Memory B cell (primary cell): ENCODE measurements around the gene OSBPL1A.

Experiments
- ATAC-seq: fragments of 150-1000 bp; cut with Tn5 transposase; 2 replicates; pipeline ENCODE4 v1.10.0; 2021; ENCODE audit warnings: low read depth, mild to moderate bottlenecking, moderate library complexity
- DNase-seq, 2 donors: peaks; one replicate each; pipeline ENCODE4 v3.0.0; 2022; ENCODE audit warnings: low spot score in 2 of 2
- H3K27ac Mint-ChIP-seq: one replicate; pipeline ENCODE4 v1.8.0; 2022; ENCODE audit warnings: mild to moderate bottlenecking, moderate library complexity, mixed read lengths
- H3K27me3 Mint-ChIP-seq: one replicate; pipeline ENCODE4 v1.8.0; 2022; ENCODE audit warnings: mixed read lengths
- H3K36me3 Mint-ChIP-seq: one replicate; pipeline ENCODE4 v1.8.0; 2022; ENCODE audit warnings: mild to moderate bottlenecking, mixed read lengths
- H3K4me1 Mint-ChIP-seq: one replicate; pipeline ENCODE4 v1.8.0; 2022; ENCODE audit warnings: mixed read lengths
- H3K4me3 Mint-ChIP-seq: one replicate; pipeline ENCODE4 v1.8.0; 2022; ENCODE audit warnings: mild to moderate bottlenecking, moderate library complexity, mixed read lengths
- H3K9me3 Mint-ChIP-seq: one replicate; pipeline ENCODE4 v1.8.0; 2022; ENCODE audit warnings: mixed read lengths

The OSBPL1A gene

DNA sequence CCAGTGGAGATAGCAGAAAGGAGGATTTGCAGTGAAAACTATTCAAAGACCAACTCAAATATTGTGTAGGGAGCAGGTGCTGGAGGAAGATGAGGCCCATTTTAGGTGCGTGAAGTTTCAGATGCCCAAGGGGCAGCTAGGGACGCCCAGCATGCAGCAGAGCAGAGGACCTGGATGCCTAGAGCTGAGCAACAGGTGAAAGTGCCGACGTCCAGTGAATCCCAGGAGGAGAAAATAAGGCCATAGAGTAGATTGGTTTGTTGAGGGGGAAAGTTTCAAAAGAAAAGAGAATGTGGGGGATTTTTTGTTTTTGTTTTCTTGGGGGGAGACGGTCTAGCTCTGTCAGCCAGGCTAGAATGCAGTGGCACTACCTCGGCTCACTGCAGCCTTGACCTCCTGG, 53.1 kb downstream of the OSBPL1A start:
- Mint-ChIP-seq H3K9me3 (no peaks in the 10 kb centered on the region), H3K36me3 (no peaks in the 10 kb centered on the region), H3K4me1 (no peaks in the 10 kb centered on the region), H3K27ac (no peak overlapping the region), H3K4me3 (no peak overlapping the region), H3K27me3 (peaks cover 6% of the 10 kb centered on the region)
- no peak for ATAC-seq
- DNase-seq: no peak

DNA sequence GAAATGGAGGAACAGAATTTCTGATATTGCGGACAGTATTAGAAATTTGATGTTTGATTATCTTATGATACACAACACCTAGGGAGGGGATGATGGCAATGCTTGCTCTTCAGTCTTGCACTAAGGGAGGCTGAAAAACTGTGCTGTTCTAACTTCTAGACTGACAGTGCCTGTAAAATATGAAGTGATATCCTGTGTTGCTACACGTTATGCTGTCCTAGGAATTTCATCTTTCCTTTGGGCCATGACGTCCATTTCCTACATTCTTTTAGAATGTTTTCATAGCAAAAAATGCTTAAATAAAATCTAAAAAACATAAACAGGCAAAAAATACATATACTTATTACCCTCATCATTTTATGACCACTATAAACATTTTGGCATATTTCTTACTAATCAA, 55.3 kb downstream of the OSBPL1A start:
- no peak for ATAC-seq
- no peak overlapping the region for H3K4me3 Mint-ChIP-seq

DNA sequence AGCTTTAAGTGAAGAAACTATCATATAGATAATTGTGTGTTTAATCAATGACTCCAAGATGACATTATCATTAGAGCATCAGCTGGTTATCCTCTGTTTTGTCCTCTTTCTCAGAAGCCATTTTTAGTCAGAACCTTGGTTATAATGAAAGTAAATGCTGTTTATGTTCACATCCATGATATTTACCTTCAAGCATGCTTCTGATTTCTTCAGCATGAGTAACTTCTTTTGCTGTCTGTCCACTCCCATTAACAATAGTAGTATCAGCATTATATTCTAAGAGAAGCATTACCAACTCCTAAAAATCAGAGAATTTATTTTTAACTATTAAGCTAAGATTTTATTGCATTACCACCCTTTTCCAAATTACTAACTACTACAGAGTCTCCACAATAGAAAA, 56.3 kb downstream of the OSBPL1A start:
- Mint-ChIP-seq H3K27ac (no peak overlapping the region), H3K9me3 (no peaks in the 10 kb centered on the region), H3K4me3 (no peak overlapping the region), H3K27me3 (peaks cover 3% of the 10 kb centered on the region), H3K36me3 (no peaks in the 10 kb centered on the region), H3K4me1 (no peaks in the 10 kb centered on the region)
- no peak for DNase-seq
- ATAC-seq: no peak

More for the DNA sequence above, 55.3 kb downstream of the OSBPL1A start:
- DNase-seq: no peak
- Mint-ChIP-seq H3K27ac (no peak overlapping the region), H3K27me3 (peaks cover 3% of the 10 kb centered on the region), H3K9me3 (no peaks in the 10 kb centered on the region), H3K36me3 (no peaks in the 10 kb centered on the region), H3K4me1 (no peaks in the 10 kb centered on the region)

DNA sequence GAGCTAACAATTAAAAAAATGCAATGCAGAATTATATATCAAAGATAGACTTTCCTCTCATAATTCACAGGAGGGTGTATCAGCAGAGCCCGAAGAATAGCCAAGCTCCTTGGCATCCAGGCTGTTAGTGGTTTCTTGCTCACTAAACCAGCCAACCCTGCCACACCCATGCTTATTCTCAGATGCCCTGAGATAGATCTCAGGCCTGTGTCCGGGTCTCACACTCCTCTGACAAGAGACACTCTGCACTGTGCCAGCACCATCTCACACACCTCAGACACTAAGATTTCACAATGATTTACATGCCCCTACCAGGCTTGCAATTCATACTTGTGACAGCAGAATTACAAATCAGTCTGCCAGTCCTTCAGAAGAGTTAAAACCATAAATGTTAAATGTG, 64.5 kb downstream of the OSBPL1A start:
- no peak overlapping the region for H3K4me3 Mint-ChIP-seq
- H3K27ac Mint-ChIP-seq: no peak overlapping the region
- H3K9me3 Mint-ChIP-seq: peaks cover 2% of the 10 kb centered on the region
- H3K4me1 Mint-ChIP-seq: no peaks in the 10 kb centered on the region
- ATAC-seq: no peak
- H3K27me3 Mint-ChIP-seq: peaks cover 2% of the 10 kb centered on the region
- no peak for DNase-seq
- no peaks in the 10 kb centered on the region for H3K36me3 Mint-ChIP-seq

DNA sequence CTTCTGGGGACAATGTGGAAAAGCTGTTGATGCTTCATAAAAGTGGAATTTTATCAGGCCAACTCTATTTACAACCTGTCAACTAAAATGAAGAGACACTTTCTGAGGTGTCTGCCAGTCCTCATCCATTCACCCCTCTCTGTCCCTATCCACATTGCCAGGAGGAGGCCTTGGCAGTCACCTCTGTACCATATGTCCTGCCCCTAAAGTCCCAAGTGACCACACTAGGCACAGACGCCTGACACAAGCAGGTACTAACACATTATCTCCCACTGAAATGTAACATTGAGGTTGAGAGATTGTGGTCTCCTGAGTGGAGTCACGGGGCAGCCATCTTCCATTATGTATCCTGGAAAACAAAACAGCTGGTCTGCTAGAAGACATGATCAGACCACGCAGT, 71.4 kb downstream of the OSBPL1A start:
- no peak for DNase-seq
- no peak overlapping the region for H3K27ac Mint-ChIP-seq
- H3K9me3 Mint-ChIP-seq: no peaks in the 10 kb centered on the region

DNA sequence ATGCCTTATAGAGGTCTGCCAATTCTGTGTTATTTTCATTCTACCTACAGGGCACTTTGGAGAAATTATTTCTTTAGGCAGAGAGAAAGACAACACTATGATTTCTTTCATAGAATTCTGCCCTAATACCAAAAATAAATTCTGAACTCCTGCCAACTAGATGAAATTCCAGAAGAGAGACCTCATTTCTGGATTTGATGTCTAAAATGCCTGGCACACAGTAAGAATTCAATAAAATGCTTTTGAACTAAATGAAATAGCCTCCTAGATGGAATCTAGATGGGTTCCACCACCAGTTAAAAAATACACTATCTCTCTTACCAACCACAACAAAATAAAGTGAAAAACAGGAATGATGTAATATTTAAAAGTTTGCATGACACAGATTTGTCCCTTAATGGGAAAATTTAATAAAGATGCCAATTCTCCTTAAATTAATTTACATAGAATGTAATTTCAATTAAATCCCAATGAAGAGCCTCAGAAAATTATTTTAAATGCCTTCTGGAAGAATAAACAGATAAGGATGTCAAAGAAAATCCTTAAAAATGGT, 75.0 kb downstream of the OSBPL1A start:
- ATAC-seq: no peak
- no peak for DNase-seq
- Mint-ChIP-seq H3K27me3 (peaks cover 3% of the 10 kb centered on the region), H3K9me3 (no peaks in the 10 kb centered on the region), H3K27ac (no peak overlapping the region), H3K4me3 (no peak overlapping the region), H3K4me1 (no peaks in the 10 kb centered on the region), H3K36me3 (no peaks in the 10 kb centered on the region)

More for the DNA sequence above, 71.4 kb downstream of the OSBPL1A start:
- ATAC-seq: no peak
- Mint-ChIP-seq H3K4me1 (no peaks in the 10 kb centered on the region), H3K4me3 (no peak overlapping the region), H3K27me3 (peaks cover 4% of the 10 kb centered on the region), H3K36me3 (no peaks in the 10 kb centered on the region)

DNA sequence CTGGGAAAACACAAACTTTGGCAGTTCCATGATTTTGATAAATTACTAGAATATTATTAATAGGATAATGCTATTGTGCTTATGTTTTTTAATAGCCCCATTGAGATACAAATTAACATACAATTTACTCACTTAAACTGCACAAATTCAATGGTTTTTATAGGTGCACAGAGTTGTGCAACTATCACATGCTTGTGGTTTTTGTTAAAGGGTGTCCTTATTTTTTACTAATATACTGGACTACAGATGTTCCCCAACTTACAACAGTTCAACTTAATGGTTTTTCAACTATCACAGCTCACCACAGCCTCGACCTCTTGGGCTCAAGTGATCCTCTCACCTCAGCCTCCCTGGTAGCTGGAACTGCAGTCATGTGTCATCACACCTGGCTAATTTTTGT, 76.6 kb downstream of the OSBPL1A start:
- no peak overlapping the region for H3K27ac Mint-ChIP-seq
- no peak for DNase-seq
- ATAC-seq: no peak
- H3K9me3 Mint-ChIP-seq: no peaks in the 10 kb centered on the region
- no peaks in the 10 kb centered on the region for H3K36me3 Mint-ChIP-seq
- H3K4me1 Mint-ChIP-seq: no peaks in the 10 kb centered on the region
- peaks cover 3% of the 10 kb centered on the region for H3K27me3 Mint-ChIP-seq
- no peak overlapping the region for H3K4me3 Mint-ChIP-seq

DNA sequence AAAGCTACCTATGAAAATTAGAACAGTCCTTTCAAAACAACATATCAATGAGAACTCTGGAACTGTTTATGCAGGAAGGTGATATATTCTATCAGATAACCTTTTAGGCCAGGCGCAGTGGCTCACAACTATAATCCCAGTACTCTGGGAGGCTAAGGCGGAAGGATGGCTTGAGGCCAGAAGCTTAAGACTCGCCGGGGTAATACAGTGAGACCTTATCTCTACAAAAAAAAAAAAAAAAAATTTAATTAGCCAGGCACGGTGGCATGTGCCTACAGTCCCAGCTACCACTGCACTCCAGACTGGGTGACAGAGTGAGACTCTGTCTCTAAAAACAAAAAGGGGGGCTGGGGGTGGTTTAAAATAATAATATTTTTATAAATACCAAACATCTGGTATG, 77.9 kb downstream of the OSBPL1A start:
- Mint-ChIP-seq H3K27ac (no peak overlapping the region), H3K36me3 (no peaks in the 10 kb centered on the region), H3K27me3 (no peaks in the 10 kb centered on the region), H3K4me3 (no peak overlapping the region), H3K4me1 (no peaks in the 10 kb centered on the region), H3K9me3 (no peaks in the 10 kb centered on the region)
- ATAC-seq: no peak
- DNase-seq: no peak

DNA sequence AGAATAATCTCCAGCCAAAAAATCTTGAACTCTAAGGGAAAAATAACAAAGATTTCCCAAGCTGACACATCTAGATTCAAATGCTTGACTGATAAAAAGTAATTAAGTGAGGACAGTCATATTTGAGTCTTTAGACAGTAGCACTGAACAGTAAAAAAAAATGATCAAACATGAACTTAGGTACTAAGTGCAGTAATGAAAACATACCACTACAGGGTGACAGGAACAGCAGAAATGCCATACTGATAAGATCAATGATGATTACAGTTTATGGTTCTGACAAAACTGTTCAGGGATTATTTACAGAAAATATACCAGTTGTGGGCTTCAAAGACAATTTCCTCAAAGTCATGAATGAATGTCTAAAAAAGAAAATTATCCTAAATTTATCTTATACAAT, 80.3 kb downstream of the OSBPL1A start:
- H3K9me3 Mint-ChIP-seq: no peaks in the 10 kb centered on the region
- DNase-seq (no peak), ATAC-seq (no peak)
- H3K27ac Mint-ChIP-seq: no peak overlapping the region
- H3K4me3 Mint-ChIP-seq: no peak overlapping the region
- H3K36me3 Mint-ChIP-seq: no peaks in the 10 kb centered on the region
- no peaks in the 10 kb centered on the region for H3K27me3 Mint-ChIP-seq
- no peaks in the 10 kb centered on the region for H3K4me1 Mint-ChIP-seq

DNA sequence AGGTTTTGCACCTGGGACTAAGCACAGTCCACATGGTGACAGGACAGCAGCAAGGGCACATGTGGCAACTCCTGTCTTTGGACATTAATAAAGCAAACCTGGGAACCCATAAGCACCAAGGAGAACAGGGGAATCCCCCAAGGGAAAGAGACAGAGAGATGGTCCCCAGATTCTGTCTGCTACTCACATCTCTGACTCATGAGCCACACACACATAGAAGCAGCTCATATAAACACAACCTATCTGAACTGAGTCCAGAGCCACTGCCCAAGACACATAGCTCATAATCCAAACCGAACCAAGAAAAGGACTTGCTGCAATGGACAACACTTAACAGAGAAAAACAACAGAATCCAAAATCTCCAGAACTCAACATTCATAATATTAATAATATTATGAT, 82.5 kb downstream of the OSBPL1A start:
- H3K27me3 Mint-ChIP-seq: no peaks in the 10 kb centered on the region
- H3K36me3 Mint-ChIP-seq: no peaks in the 10 kb centered on the region
- H3K4me1 Mint-ChIP-seq: no peaks in the 10 kb centered on the region
- ATAC-seq (no peak), DNase-seq (no peak)
- no peaks in the 10 kb centered on the region for H3K9me3 Mint-ChIP-seq
- H3K27ac Mint-ChIP-seq: no peak overlapping the region
- no peak overlapping the region for H3K4me3 Mint-ChIP-seq

DNA sequence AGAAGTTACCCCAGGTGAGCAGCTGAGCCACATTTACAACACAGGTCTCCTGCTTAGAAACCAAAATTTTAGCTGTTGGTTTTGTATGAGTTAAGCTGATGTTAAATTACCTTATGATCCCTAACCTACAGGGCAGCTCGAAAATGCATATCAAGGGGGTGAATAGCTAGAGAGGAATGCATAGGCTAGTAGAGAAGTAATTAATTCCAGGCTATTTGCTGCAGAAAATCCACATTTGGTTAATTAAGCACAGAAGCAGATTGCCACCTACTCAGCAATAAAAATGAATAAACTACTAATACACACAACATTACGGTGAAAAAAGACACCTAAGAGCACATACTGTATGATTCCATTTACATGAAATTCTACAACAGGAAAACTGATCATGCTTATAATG, 91.4 kb downstream of the OSBPL1A start:
- Mint-ChIP-seq H3K27me3 (peaks cover 13% of the 10 kb centered on the region), H3K36me3 (no peaks in the 10 kb centered on the region), H3K27ac (no peak overlapping the region), H3K9me3 (peaks cover 1% of the 10 kb centered on the region), H3K4me1 (no peaks in the 10 kb centered on the region), H3K4me3 (no peak overlapping the region)
- ATAC-seq (no peak), DNase-seq (no peak)

DNA sequence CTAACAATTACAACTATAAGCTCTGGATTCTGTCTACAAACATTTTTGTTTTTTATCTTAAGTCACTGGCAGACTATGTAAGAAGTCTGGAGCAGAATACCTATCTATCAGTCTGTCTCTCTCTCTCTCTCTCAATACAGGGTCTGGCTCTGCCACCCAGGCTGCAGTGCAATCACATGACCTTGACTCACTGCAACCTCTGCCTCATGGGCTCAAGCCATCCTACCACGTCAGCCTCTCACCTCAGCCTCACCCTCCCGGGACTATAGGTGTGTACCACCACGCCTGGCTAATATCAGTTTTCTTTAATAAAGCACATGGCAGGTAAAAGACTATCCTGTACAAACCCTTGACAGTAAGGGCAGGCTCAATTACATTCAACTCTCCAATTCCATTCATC, 96.9 kb downstream of the OSBPL1A start:
- Mint-ChIP-seq H3K27me3 (peaks cover 3% of the 10 kb centered on the region), H3K36me3 (no peaks in the 10 kb centered on the region), H3K4me1 (no peaks in the 10 kb centered on the region), H3K9me3 (no peaks in the 10 kb centered on the region), H3K27ac (no peak overlapping the region), H3K4me3 (no peak overlapping the region)
- DNase-seq (no peak), ATAC-seq (no peak)

DNA sequence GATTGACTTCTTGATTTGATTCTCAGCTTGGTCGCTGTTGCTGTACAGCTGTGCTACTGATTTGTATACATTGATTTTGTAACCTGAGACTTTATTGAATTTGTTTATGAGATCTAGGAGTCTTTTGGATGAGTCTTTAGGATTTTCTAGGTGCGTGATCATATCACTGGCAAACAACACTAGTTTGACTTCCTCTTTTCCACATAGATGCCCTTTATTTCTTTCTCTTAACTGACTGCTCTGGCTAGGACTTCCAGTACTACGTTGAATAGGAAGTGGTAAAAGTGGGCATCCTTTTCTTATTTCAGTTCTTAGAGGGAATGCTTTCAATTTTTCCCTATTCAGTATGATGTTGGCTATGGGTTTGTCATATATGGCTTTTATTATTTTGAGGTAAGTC, 101.3 kb downstream of the OSBPL1A start:
- Mint-ChIP-seq H3K9me3 (no peaks in the 10 kb centered on the region), H3K27ac (no peak overlapping the region), H3K36me3 (no peaks in the 10 kb centered on the region), H3K27me3 (no peaks in the 10 kb centered on the region), H3K4me1 (no peaks in the 10 kb centered on the region), H3K4me3 (no peak overlapping the region)
- ATAC-seq (no peak), DNase-seq (no peak)

DNA sequence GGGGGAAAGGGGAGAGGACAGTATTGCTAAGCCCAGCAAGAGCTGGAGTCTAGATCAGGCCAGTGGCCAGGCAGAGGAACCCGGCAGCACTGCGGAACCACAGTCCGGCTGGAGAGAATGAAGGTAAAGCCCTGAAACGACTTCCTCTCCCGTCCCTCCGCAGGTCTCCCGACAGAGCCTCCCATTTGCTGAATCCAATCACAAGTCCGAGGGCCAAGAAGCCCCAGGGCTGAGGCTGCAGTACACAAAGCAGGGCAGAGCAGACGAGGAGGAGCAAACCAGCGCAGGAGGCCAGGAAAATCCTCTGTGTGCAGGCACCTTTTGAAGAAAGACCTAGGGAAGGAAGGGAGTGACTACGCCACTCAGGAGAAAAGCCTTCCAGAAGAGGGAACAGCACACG, 104.4 kb downstream of the OSBPL1A start:
- no peak overlapping the region for H3K27ac Mint-ChIP-seq
- ATAC-seq: no peak

DNA sequence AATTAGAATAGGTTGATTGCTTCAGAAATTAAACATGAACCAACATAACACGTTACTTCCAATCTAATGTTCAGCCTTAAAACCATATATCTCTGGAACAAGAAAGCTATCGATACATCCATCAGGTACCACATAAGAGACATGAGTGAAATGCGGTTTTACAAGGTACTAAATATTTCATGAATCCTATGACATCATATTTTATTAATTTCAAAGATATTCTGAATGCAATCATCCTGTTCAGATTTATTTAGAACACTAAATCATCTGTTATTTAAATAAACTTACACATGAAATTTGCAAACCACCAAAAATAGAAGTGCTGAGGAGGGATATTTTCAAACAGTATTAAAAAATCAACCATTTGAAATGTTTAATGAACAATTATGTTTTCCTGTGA, 119.0 kb downstream of the OSBPL1A start:
- no peak for ATAC-seq
- no peaks in the 10 kb centered on the region for H3K9me3 Mint-ChIP-seq
- peaks cover 6% of the 10 kb centered on the region for H3K27me3 Mint-ChIP-seq
- no peaks in the 10 kb centered on the region for H3K4me1 Mint-ChIP-seq
- no peak overlapping the region for H3K4me3 Mint-ChIP-seq
- H3K36me3 Mint-ChIP-seq: no peaks in the 10 kb centered on the region
- H3K27ac Mint-ChIP-seq: no peak overlapping the region
- no peak for DNase-seq

More for the DNA sequence above, 104.4 kb downstream of the OSBPL1A start:
- no peak for DNase-seq
- H3K36me3 Mint-ChIP-seq: no peaks in the 10 kb centered on the region
- H3K4me1 Mint-ChIP-seq: no peaks in the 10 kb centered on the region
- no peak overlapping the region for H3K4me3 Mint-ChIP-seq
- H3K9me3 Mint-ChIP-seq: no peaks in the 10 kb centered on the region
- peaks cover 2% of the 10 kb centered on the region for H3K27me3 Mint-ChIP-seq
